ENCODE data around the gene PIGS.

Gene PIGS

GRCh38 chr17:28513476-28513875 is 57.8 kb downstream of the PIGS start:
- Histone ChIP-seq H3K4me3 (ENCODE audit: low read length in 2 of 2) (no peak overlapping the region), H3K9ac (ENCODE audit: low read depth in 1 of 2, low read length in 2 of 2) (peak overlapping the region in 1 of 2 donors; percentile 13), H3K4me1 (ENCODE audit: control insufficient read depth in 2 of 2, insufficient read depth in 2 of 2, low read length in 2 of 2) (peaks cover 13 to 16% of the 10 kb centered on the region in 2 donors), H3K9me3 (ENCODE audit: control insufficient read depth in 2 of 2, low read length in 2 of 2) (no peaks in the 10 kb centered on the region), H3K27me3 (ENCODE audit: control insufficient read depth in 2 of 2, insufficient read depth in 2 of 2, low read length in 2 of 2) (peaks cover 0 to 1% of the 10 kb centered on the region in 2 donors), H3K36me3 (ENCODE audit: control insufficient read depth in 2 of 2, insufficient read depth in 2 of 2, low read length in 2 of 2) (no peaks in the 10 kb centered on the region), H3K27ac (ENCODE audit: low read depth in 2 of 2, low read length in 2 of 2) (peak overlapping the region in 1 of 2 donors; percentile 58)

GRCh38 chr17:28511858-28512461 is 59.4 kb downstream of the PIGS start:
- Histone ChIP-seq H3K4me3 (ENCODE audit: low read length in 2 of 2) (no peak overlapping the region), H3K27me3 (ENCODE audit: control insufficient read depth in 2 of 2, insufficient read depth in 2 of 2, low read length in 2 of 2) (peaks cover 0 to 4% of the 10 kb centered on the region in 2 donors), H3K27ac (ENCODE audit: low read depth in 2 of 2, low read length in 2 of 2) (no peak overlapping the region), H3K36me3 (ENCODE audit: control insufficient read depth in 2 of 2, insufficient read depth in 2 of 2, low read length in 2 of 2) (no peaks in the 10 kb centered on the region), H3K4me1 (ENCODE audit: control insufficient read depth in 2 of 2, insufficient read depth in 2 of 2, low read length in 2 of 2) (peaks cover 13 to 18% of the 10 kb centered on the region in 2 donors), H3K9me3 (ENCODE audit: control insufficient read depth in 2 of 2, low read length in 2 of 2) (no peaks in the 10 kb centered on the region), H3K9ac (ENCODE audit: low read depth in 1 of 2, low read length in 2 of 2) (no peak overlapping the region)

- no peaks in the 10 kb centered on the region for H3K9me3 ChIP-seq (ENCODE audit: control insufficient read depth in 2 of 2, low read length in 2 of 2)
- H3K4me3 ChIP-seq (ENCODE audit: low read length in 2 of 2) = no peak overlapping the region
- no peaks in the 10 kb centered on the region for H3K36me3 ChIP-seq (ENCODE audit: control insufficient read depth in 2 of 2, insufficient read depth in 2 of 2, low read length in 2 of 2)
- H3K27ac ChIP-seq (ENCODE audit: low read depth in 2 of 2, low read length in 2 of 2) = no peak overlapping the region
- H3K27me3 ChIP-seq (ENCODE audit: control insufficient read depth in 2 of 2, insufficient read depth in 2 of 2, low read length in 2 of 2) = peaks cover 0 to 4% of the 10 kb centered on the region in 2 donors
- peaks cover 10 to 13% of the 10 kb centered on the region in 2 donors for H3K4me1 ChIP-seq (ENCODE audit: control insufficient read depth in 2 of 2, insufficient read depth in 2 of 2, low read length in 2 of 2)
- no peak overlapping the region for H3K9ac ChIP-seq (ENCODE audit: low read depth in 1 of 2, low read length in 2 of 2)
Measured at GRCh38 chr17:28509789-28510188, 61.5 kb downstream of the PIGS start.

- Histone ChIP-seq H3K4me3 (ENCODE audit: low read length in 2 of 2) (no peak overlapping the region), H3K9ac (ENCODE audit: low read depth in 1 of 2, low read length in 2 of 2) (no peak overlapping the region), H3K9me3 (ENCODE audit: control insufficient read depth in 2 of 2, low read length in 2 of 2) (no peaks in the 10 kb centered on the region), H3K36me3 (ENCODE audit: control insufficient read depth in 2 of 2, insufficient read depth in 2 of 2, low read length in 2 of 2) (no peaks in the 10 kb centered on the region), H3K27ac (ENCODE audit: low read depth in 2 of 2, low read length in 2 of 2) (no peak overlapping the region), H3K4me1 (ENCODE audit: control insufficient read depth in 2 of 2, insufficient read depth in 2 of 2, low read length in 2 of 2) (peaks cover 0 to 3% of the 10 kb centered on the region in 2 donors), H3K27me3 (ENCODE audit: control insufficient read depth in 2 of 2, insufficient read depth in 2 of 2, low read length in 2 of 2) (peaks cover 0 to 4% of the 10 kb centered on the region in 2 donors)
Measured at GRCh38 chr17:28508211-28508724, 63.1 kb downstream of the PIGS start.

GRCh38 chr17:28507567-28508203 is 63.6 kb downstream of the PIGS start:
- no peak overlapping the region for H3K9ac ChIP-seq (ENCODE audit: low read depth in 1 of 2, low read length in 2 of 2)
- H3K27me3 ChIP-seq (ENCODE audit: control insufficient read depth in 2 of 2, insufficient read depth in 2 of 2, low read length in 2 of 2) = peaks cover 0 to 4% of the 10 kb centered on the region in 2 donors
- no peak overlapping the region for H3K4me3 ChIP-seq (ENCODE audit: low read length in 2 of 2)

GRCh38 chr17:28506763-28507487 is 64.4 kb downstream of the PIGS start:
- no peak overlapping the region for H3K27ac ChIP-seq (ENCODE audit: low read depth in 2 of 2, low read length in 2 of 2)

More at GRCh38 chr17:28507567-28508203, 63.6 kb downstream of the PIGS start:
- Histone ChIP-seq H3K9me3 (ENCODE audit: control insufficient read depth in 2 of 2, low read length in 2 of 2) (no peaks in the 10 kb centered on the region), H3K4me1 (ENCODE audit: control insufficient read depth in 2 of 2, insufficient read depth in 2 of 2, low read length in 2 of 2) (peaks cover 0 to 3% of the 10 kb centered on the region in 2 donors), H3K27ac (ENCODE audit: low read depth in 2 of 2, low read length in 2 of 2) (no peak overlapping the region), H3K36me3 (ENCODE audit: control insufficient read depth in 2 of 2, insufficient read depth in 2 of 2, low read length in 2 of 2) (no peaks in the 10 kb centered on the region)

GRCh38 chr17:28505986-28506665 is 65.2 kb downstream of the PIGS start, which contains the start of gene FOXN1:
Gene FOXN1 (plus strand): TSS chr17:28506348. CDS start chr17:28523970, 17,622 bp downstream.
- Histone ChIP-seq H3K9ac (ENCODE audit: low read depth in 1 of 2, low read length in 2 of 2) (no peak within 1 kb of the TSS), H3K4me1 (ENCODE audit: control insufficient read depth in 2 of 2, insufficient read depth in 2 of 2, low read length in 2 of 2) (peaks cover 8 to 14% of the 10 kb centered on the region in 2 donors), H3K9me3 (ENCODE audit: control insufficient read depth in 2 of 2, low read length in 2 of 2) (no peaks in the 10 kb centered on the region), H3K27me3 (ENCODE audit: control insufficient read depth in 2 of 2, insufficient read depth in 2 of 2, low read length in 2 of 2) (peaks cover 0 to 4% of the 10 kb centered on the region in 2 donors), H3K4me3 (ENCODE audit: low read length in 2 of 2) (no peak within 1 kb of the TSS), H3K36me3 (ENCODE audit: control insufficient read depth in 2 of 2, insufficient read depth in 2 of 2, low read length in 2 of 2) (no peaks in the 10 kb centered on the region), H3K27ac (ENCODE audit: low read depth in 2 of 2, low read length in 2 of 2) (no peak within 1 kb of the TSS)

More at GRCh38 chr17:28506763-28507487, 64.4 kb downstream of the PIGS start:
- H3K9ac ChIP-seq (ENCODE audit: low read depth in 1 of 2, low read length in 2 of 2) = no peak overlapping the region
- no peak overlapping the region for H3K4me3 ChIP-seq (ENCODE audit: low read length in 2 of 2)
- H3K9me3 ChIP-seq (ENCODE audit: control insufficient read depth in 2 of 2, low read length in 2 of 2) = no peaks in the 10 kb centered on the region
- H3K27me3 ChIP-seq (ENCODE audit: control insufficient read depth in 2 of 2, insufficient read depth in 2 of 2, low read length in 2 of 2) = peaks cover 0 to 4% of the 10 kb centered on the region in 2 donors
- no peaks in the 10 kb centered on the region for H3K36me3 ChIP-seq (ENCODE audit: control insufficient read depth in 2 of 2, insufficient read depth in 2 of 2, low read length in 2 of 2)
- peaks cover 2 to 6% of the 10 kb centered on the region in 2 donors for H3K4me1 ChIP-seq (ENCODE audit: control insufficient read depth in 2 of 2, insufficient read depth in 2 of 2, low read length in 2 of 2)

- no peaks in the 10 kb centered on the region for H3K9me3 ChIP-seq (ENCODE audit: control insufficient read depth in 2 of 2, low read length in 2 of 2)
- H3K4me3 ChIP-seq (ENCODE audit: low read length in 2 of 2) = no peak overlapping the region
- H3K36me3 ChIP-seq (ENCODE audit: control insufficient read depth in 2 of 2, insufficient read depth in 2 of 2, low read length in 2 of 2) = no peaks in the 10 kb centered on the region
- H3K27ac ChIP-seq (ENCODE audit: low read depth in 2 of 2, low read length in 2 of 2) = no peak overlapping the region
- no peak overlapping the region for H3K9ac ChIP-seq (ENCODE audit: low read depth in 1 of 2, low read length in 2 of 2)
- H3K27me3 ChIP-seq (ENCODE audit: control insufficient read depth in 2 of 2, insufficient read depth in 2 of 2, low read length in 2 of 2) = peaks cover 0 to 2% of the 10 kb centered on the region in 2 donors
- peaks cover 25 to 39% of the 10 kb centered on the region in 2 donors for H3K4me1 ChIP-seq (ENCODE audit: control insufficient read depth in 2 of 2, insufficient read depth in 2 of 2, low read length in 2 of 2)
Measured at GRCh38 chr17:28503420-28503819, 67.9 kb downstream of the PIGS start.
